DMS114 treated with DMSO at 0.1 percent for 48 hours (cell line): Measurements from ENCODE around the gene CLSTN2.

Experiments
- DNase-seq: peaks from one replicate; lab custom pipeline; 2025; ENCODE audit not compliant: unreplicated experiment; lab: John Stamatoyannopoulos, UW

CLSTN2 gene

GRCh38 chr3:140004271-140004670, 69.3 kb downstream of the CLSTN2 start:
- no peak for DNase-seq

GRCh38 chr3:140006331-140006730, 71.3 kb downstream of the CLSTN2 start:
- DNase-seq, result no peak

- DNase-seq, result no peak
These were observed 72.1 kb downstream of the CLSTN2 start for GRCh38 chr3:140007081-140007480.

- DNase-seq, result no peak
These were observed 73.2 kb downstream of the CLSTN2 start for GRCh38 chr3:140007911-140008869.

- DNase-seq, result no peak
These were observed 75.4 kb downstream of the CLSTN2 start for GRCh38 chr3:140010391-140010790.

- no peak for DNase-seq
These were observed 76.1 kb downstream of the CLSTN2 start for GRCh38 chr3:140011086-140011485.

GRCh38 chr3:140011611-140012277, 76.8 kb downstream of the CLSTN2 start:
- DNase-seq, result no peak

- no peak for DNase-seq
These were observed 78.2 kb downstream of the CLSTN2 start for GRCh38 chr3:140013220-140013619.

- DNase-seq, result no peak
These were observed 80.0 kb downstream of the CLSTN2 start for GRCh38 chr3:140014831-140015495.

- DNase-seq, result no peak
These were observed 80.8 kb downstream of the CLSTN2 start for GRCh38 chr3:140015741-140016140.

- no peak for DNase-seq
These were observed 83.6 kb downstream of the CLSTN2 start for GRCh38 chr3:140018556-140018955.

- no peak for DNase-seq
These were observed 85.0 kb downstream of the CLSTN2 start for GRCh38 chr3:140019946-140020345.

GRCh38 chr3:140020541-140020940, 85.6 kb downstream of the CLSTN2 start:
- DNase-seq, result no peak

GRCh38 chr3:140021269-140021668, 86.3 kb downstream of the CLSTN2 start:
- DNase-seq, result no peak

- DNase-seq, result no peak
These were observed 87.2 kb downstream of the CLSTN2 start for GRCh38 chr3:140022066-140022770.

GRCh38 chr3:140023616-140024530, 88.9 kb downstream of the CLSTN2 start:
- no peak for DNase-seq

- no peak for DNase-seq
These were observed 96.2 kb downstream of the CLSTN2 start for GRCh38 chr3:140031170-140031569.

- DNase-seq, result no peak
These were observed 99.1 kb downstream of the CLSTN2 start for GRCh38 chr3:140034058-140034457.

- no peak for DNase-seq
These were observed 100.9 kb downstream of the CLSTN2 start for GRCh38 chr3:140035871-140036270.

GRCh38 chr3:140050396-140050795, 115.4 kb downstream of the CLSTN2 start:
- DNase-seq, result no peak
